GM23338 (cell line): Measurements from ENCODE around the gene THRB. TPM values are rescaled to one million over a fixed set of nuclear protein-coding genes. Genes with fewer than 3 reads are reported as not detected.

Experiments
- ATAC-seq: fragments of 200-7000 bp; cut with Tn5 transposase; 3 replicates; pipeline ENCODE4 v1.9.1; 2020
- DNase-seq: peaks from one replicate; pipeline ENCODE4 v3.0.0-alpha.2; 2015; ENCODE audit warnings: low spot score
- H2AFZ ChIP-seq: fragments of 200-600 bp; sonication (generic); 2 replicates; pipeline ENCODE4 v1.8.0; 2016; ENCODE audit warnings: antibody characterized with exemption, mild to moderate bottlenecking, moderate library complexity
- H3F3A ChIP-seq: fragments of 200-600 bp; sonication (generic); replicated peaks from 2 replicates; pipeline ENCODE4 v1.8.0; 2017; ENCODE audit warnings: antibody characterized with exemption, mixed run types, low read depth
- H3K27ac ChIP-seq: fragments of 200-600 bp; sonication (generic); 2 replicates; pipeline ENCODE4 v1.6.1; 2016; ENCODE audit warnings: low read depth
- H3K27me3 ChIP-seq: fragments of 200-600 bp; sonication (generic); 2 replicates; pipeline ENCODE4 v1.8.0; 2016; ENCODE audit warnings: mild to moderate bottlenecking, mixed run types, moderate library complexity; ENCODE audit not compliant: insufficient read depth
- H3K36me3 ChIP-seq: fragments of 200-600 bp; sonication (generic); 2 replicates; pipeline ENCODE4 v1.8.0; 2016; ENCODE audit warnings: mild to moderate bottlenecking; ENCODE audit not compliant: insufficient read depth
- H3K4me1 ChIP-seq: fragments of 200-600 bp; sonication (generic); 2 replicates; pipeline ENCODE4 v1.8.0; 2016; ENCODE audit warnings: mild to moderate bottlenecking, moderate library complexity; ENCODE audit not compliant: insufficient read depth
- H3K4me2 ChIP-seq: fragments of 200-600 bp; sonication (generic); 2 replicates; pipeline ENCODE4 v1.7.1; 2017; ENCODE audit warnings: mixed run types
- H3K4me3 ChIP-seq: fragments of 200-600 bp; sonication (generic); 2 replicates; pipeline ENCODE4 v1.6.1; 2016; ENCODE audit warnings: mixed run types
- H3K79me2 ChIP-seq: fragments of 200-600 bp; sonication (generic); replicated peaks from 2 replicates; pipeline ENCODE4 v1.8.0; 2017; ENCODE audit warnings: mild to moderate bottlenecking; ENCODE audit not compliant: insufficient read depth
- H3K9me2 ChIP-seq: fragments of 200-600 bp; sonication (generic); 2 replicates; pipeline ENCODE4 v1.8.0; 2017; ENCODE audit not compliant: insufficient read depth
- H4K20me1 ChIP-seq: fragments of 200-600 bp; sonication (generic); replicated peaks from 2 replicates; pipeline ENCODE4 v1.8.0; 2017; ENCODE audit warnings: mild to moderate bottlenecking; ENCODE audit not compliant: insufficient read depth
- H3K27ac Mint-ChIP-seq: 2 replicates; pipeline ENCODE4 v1.8.0; 2020; ENCODE audit warnings: inconsistent platforms, mild to moderate bottlenecking, moderate library complexity, mixed read lengths
- H3K27me3 Mint-ChIP-seq: 3 replicates; pipeline ENCODE4 v1.8.0; 2022; ENCODE audit warnings: low read depth, mild to moderate bottlenecking, moderate library complexity, mixed read lengths, inconsistent platforms; ENCODE audit not compliant: insufficient read depth, poor library complexity
- H3K36me3 Mint-ChIP-seq: 3 replicates; pipeline ENCODE4 v1.8.0; 2021; ENCODE audit warnings: low read depth, mild to moderate bottlenecking, inconsistent platforms, moderate library complexity, mixed read lengths
- H3K4me1 Mint-ChIP-seq: 3 replicates; pipeline ENCODE4 v1.8.0; 2020; ENCODE audit warnings: mild to moderate bottlenecking, inconsistent platforms, mixed read lengths
- H3K4me3 Mint-ChIP-seq: 3 replicates; pipeline ENCODE4 v1.8.0; 2021; ENCODE audit warnings: moderate library complexity, mild to moderate bottlenecking, inconsistent platforms, mixed read lengths
- H3K9me3 Mint-ChIP-seq: 3 replicates; pipeline ENCODE4 v1.8.0; 2020; ENCODE audit warnings: moderate library complexity, mild to moderate bottlenecking, inconsistent platforms, mixed read lengths
- CREB1 ChIP-seq: fragments of 250-450 bp; sonication (Bioruptor Pico); IDR thresholded peaks from 2 replicates; pipeline ENCODE4 v1.5.0; 2020; ENCODE audit warnings: low read depth, mild to moderate bottlenecking, moderate library complexity
- CTCF ChIP-seq, 2 experiments: fragments of 200-600 bp in 1 of 2; sonication (generic) in 1 of 2; conservative IDR thresholded peaks; 2 replicates each; pipeline versions ENCODE4 v1.5.1 to v1.6.1; 2016 to 2017; ENCODE audit warnings: antibody characterized with exemption in 2 of 2, low read depth in 2 of 2, mild to moderate bottlenecking in 2 of 2, moderate library complexity in 1 of 2
- EZH2 ChIP-seq: fragments of 200-600 bp; sonication (generic); IDR thresholded peaks from one replicate; pipeline ENCODE4 v1.8.0; 2017; ENCODE audit warnings: antibody characterized with exemption, mild to moderate bottlenecking, low read depth; ENCODE audit not compliant: unreplicated experiment
- EZH2phosphoT487 ChIP-seq: fragments of 200-600 bp; sonication (generic); IDR thresholded peaks from one replicate; pipeline ENCODE4 v1.8.1; 2018; ENCODE audit warnings: antibody characterized with exemption; ENCODE audit not compliant: unreplicated experiment
- JUNB ChIP-seq: IDR thresholded peaks from one replicate; pipeline ENCODE4 v1.6.1; 2016; ENCODE audit warnings: antibody characterized with exemption; ENCODE audit not compliant: unreplicated experiment
- NANOG ChIP-seq: IDR thresholded peaks from 2 replicates; pipeline ENCODE4 v1.6.1; 2016; ENCODE audit warnings: antibody characterized with exemption, borderline replicate concordance
- POLR2AphosphoS5 ChIP-seq: IDR thresholded peaks from 2 replicates; pipeline ENCODE4 v1.6.1; 2016; ENCODE audit warnings: antibody characterized with exemption, low read depth
- REST ChIP-seq: IDR thresholded peaks from one replicate; pipeline ENCODE4 v1.6.1; 2018; ENCODE audit warnings: antibody characterized with exemption; ENCODE audit not compliant: unreplicated experiment
- STAT1 ChIP-seq: IDR thresholded peaks from one replicate; pipeline ENCODE4 v1.6.1; 2016; ENCODE audit warnings: antibody characterized with exemption; ENCODE audit not compliant: unreplicated experiment
- ZNF114 ChIP-seq: fragments of 250-450 bp; sonication (Bioruptor Pico); IDR thresholded peaks from 2 replicates; pipeline ENCODE4 v1.5.0; 2020; ENCODE audit warnings: mild to moderate bottlenecking, moderate library complexity
- ZNF331 ChIP-seq: fragments of 250-450 bp; sonication (Bioruptor Pico); IDR thresholded peaks from 2 replicates; pipeline ENCODE4 v1.5.0; 2020; ENCODE audit warnings: low read depth, mild to moderate bottlenecking, moderate library complexity
- ZNF462 ChIP-seq: fragments of 250-450 bp; sonication (Bioruptor Pico); IDR thresholded peaks from 2 replicates; pipeline ENCODE4 v1.5.0; 2020; ENCODE audit warnings: mild to moderate bottlenecking, moderate library complexity
- polyA plus RNA-seq: library from polyadenylated mRNA; unstranded; fragments of >200 nt; fragmentation: Nextera tagmentation; extraction: Ambion mirVana; gene quantifications from 2 replicates; pipeline ENCODE4 v1.2.1, GENCODE V29; 2016
- total RNA-seq: library from RNA; depleted of rRNA; stranded (reverse); fragments of >200 nt; shearing (Covaris generic); gene quantifications from 2 replicates; pipeline ENCODE4 v1.2.3, GENCODE V29; 2014
- TF ChIP-seq, protein P1 (sequence below): IDR thresholded peaks from 2 replicates; pipeline ENCODE4 v1.6.1; 2016; ENCODE audit warnings: antibody characterized with exemption

Gene THRB
- total and polyA plus RNA-seq, 2 experiments from 2014 or later = 1.7 to 3.2 TPM

- H3K27me3 Mint-ChIP-seq = peaks cover 2% of the 10 kb centered on the region
- peaks cover 3% of the 10 kb centered on the region; the same call in 1 of the 3 replicates for H3K9me3 Mint-ChIP-seq
- TF ChIP-seq ZNF462 (no peak), CTCF (conservative IDR thresholded peaks at IDR 0.05; ENCODE audit: low read depth in 2 of 2) (no peak), JUNB (no peak), POLR2AphosphoS5 (no peak), ZNF114 (CRISPR knock-in tag) (no peak), CREB1 (no peak), NANOG (no peak), ZNF331 (no peak), EZH2phosphoT487 (no peak), EZH2 (no peak), REST (no peak), STAT1 (no peak)
- TF ChIP-seq, protein P1, sequence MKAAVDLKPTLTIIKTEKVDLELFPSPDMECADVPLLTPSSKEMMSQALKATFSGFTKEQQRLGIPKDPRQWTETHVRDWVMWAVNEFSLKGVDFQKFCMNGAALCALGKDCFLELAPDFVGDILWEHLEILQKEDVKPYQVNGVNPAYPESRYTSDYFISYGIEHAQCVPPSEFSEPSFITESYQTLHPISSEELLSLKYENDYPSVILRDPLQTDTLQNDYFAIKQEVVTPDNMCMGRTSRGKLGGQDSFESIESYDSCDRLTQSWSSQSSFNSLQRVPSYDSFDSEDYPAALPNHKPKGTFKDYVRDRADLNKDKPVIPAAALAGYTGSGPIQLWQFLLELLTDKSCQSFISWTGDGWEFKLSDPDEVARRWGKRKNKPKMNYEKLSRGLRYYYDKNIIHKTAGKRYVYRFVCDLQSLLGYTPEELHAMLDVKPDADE = no peak
These were observed 422.5 kb downstream of the THRB start for GRCh38 chr3:24072193-24072592.

More at GRCh38 chr3:24072193-24072592, 422.5 kb downstream of the THRB start:
- no peaks in the 10 kb centered on the region for H3K4me1 Mint-ChIP-seq
- no peak overlapping the region for H3K27ac Mint-ChIP-seq
- H2AFZ ChIP-seq = no peak overlapping the region
- H3K79me2 ChIP-seq = no peaks in the 10 kb centered on the region
- no peaks in the 10 kb centered on the region for H3K36me3 Mint-ChIP-seq
- H3K27me3 ChIP-seq = no peaks in the 10 kb centered on the region
- no peak for ATAC-seq
- H3K4me1 ChIP-seq = no peaks in the 10 kb centered on the region
- no peak for DNase-seq
- no peaks in the 10 kb centered on the region for H3K36me3 ChIP-seq
- H3K4me3 Mint-ChIP-seq = no peak overlapping the region
- no peak overlapping the region for H3K27ac ChIP-seq
- no peaks in the 10 kb centered on the region for H3K9me2 ChIP-seq
- H3F3A ChIP-seq = no peaks in the 10 kb centered on the region
- no peaks in the 10 kb centered on the region for H4K20me1 ChIP-seq
- H3K4me3 ChIP-seq = no peak overlapping the region
- H3K4me2 ChIP-seq = no peak overlapping the region
